ENCODE data around the gene CDK3.
A peak's percentile ranks its signal among the peaks of the same experiment; 100 is the strongest.

DNA sequence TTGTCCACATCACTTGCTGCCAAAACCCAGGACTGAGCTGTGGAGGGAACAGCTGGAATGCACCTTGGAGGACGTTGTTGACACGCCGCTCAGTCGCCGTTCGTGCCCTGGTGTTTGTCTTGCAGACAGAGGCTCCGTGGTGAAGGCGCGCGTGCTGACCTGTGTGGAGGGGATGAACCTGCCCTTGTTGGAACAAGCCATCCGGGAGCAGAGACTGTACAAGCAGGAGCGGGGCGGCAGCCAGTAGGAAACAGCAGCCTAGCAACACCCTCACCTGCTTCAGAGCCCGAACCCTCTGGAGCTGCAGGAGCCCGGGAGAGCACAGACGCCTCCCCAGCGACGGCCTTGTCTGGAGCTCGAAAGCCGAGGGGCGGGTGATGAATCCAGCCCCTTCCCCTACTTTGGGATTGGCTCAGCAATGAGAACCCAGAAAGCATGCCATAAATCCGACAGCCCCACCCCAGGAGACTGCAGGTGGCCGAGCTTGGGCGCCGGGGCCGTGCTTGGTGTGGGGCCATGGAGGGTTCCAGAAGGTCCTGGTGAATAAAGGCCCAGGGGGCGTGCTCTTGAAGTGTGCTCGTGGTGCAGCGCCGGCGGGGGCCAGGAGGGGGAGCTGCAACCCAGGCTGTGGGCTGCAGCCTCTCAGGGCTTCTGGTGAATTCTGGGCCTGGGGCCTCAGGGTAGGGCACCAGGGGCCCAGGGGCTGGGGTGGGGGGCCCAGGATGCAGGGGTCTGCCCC, 470 bp upstream of the CDK3 start:
- TF ChIP-seq, protein P1, sequence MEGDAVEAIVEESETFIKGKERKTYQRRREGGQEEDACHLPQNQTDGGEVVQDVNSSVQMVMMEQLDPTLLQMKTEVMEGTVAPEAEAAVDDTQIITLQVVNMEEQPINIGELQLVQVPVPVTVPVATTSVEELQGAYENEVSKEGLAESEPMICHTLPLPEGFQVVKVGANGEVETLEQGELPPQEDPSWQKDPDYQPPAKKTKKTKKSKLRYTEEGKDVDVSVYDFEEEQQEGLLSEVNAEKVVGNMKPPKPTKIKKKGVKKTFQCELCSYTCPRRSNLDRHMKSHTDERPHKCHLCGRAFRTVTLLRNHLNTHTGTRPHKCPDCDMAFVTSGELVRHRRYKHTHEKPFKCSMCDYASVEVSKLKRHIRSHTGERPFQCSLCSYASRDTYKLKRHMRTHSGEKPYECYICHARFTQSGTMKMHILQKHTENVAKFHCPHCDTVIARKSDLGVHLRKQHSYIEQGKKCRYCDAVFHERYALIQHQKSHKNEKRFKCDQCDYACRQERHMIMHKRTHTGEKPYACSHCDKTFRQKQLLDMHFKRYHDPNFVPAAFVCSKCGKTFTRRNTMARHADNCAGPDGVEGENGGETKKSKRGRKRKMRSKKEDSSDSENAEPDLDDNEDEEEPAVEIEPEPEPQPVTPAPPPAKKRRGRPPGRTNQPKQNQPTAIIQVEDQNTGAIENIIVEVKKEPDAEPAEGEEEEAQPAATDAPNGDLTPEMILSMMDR (IDR thresholded peaks at IDR 0.05 in 2 of 3, conservative IDR thresholded peaks at IDR 0.05 in 1 of 3; ENCODE audit: borderline replicate concordance in 1 of 3, insufficient read depth in 1 of 3, low read depth in 2 of 3, low read length in 2 of 3): peak; percentile 93 to 99 (median 99)
- no peak for TF ChIP-seq REST (IDR thresholded peaks at IDR 0.05; ENCODE audit: low read depth)
- TF ChIP-seq EZH2 (IDR thresholded peaks at IDR 0.05): no peak
- no peak for TF ChIP-seq EZH2phosphoT487 (IDR thresholded peaks at IDR 0.05; ENCODE audit: borderline replicate concordance)
